HG03442 (cell line): ENCODE results near the gene CEBPE.
"Not testable (repeated sequence)": the region's sequence is repeated elsewhere in the genome, so short reads cannot be mapped to it uniquely, and the experiment has no call there.

ENCODE experiments used
- ATAC-seq: cut with Tn5 transposase; IDR thresholded peaks from one replicate; pipeline ENCODE4 v1.9.1; 2021; ENCODE audit warnings: mild to moderate bottlenecking, moderate library complexity; ENCODE audit not compliant: unreplicated experiment

The CEBPE gene

GRCh38 chr14:23123419-23123818, 4.4 kb upstream of the CEBPE start:
- no peak for ATAC-seq

- no peak for ATAC-seq
Observed at GRCh38 chr14:23122086-23122485, 3.0 kb upstream of the CEBPE start.

GRCh38 chr14:23121361-23121771, 2.3 kb upstream of the CEBPE start:
- peak; percentile 56 for ATAC-seq

GRCh38 chr14:23120541-23121251, 1.6 kb upstream of the CEBPE start:
- ATAC-seq: peak; percentile 65

- ATAC-seq: no peak
Observed at GRCh38 chr14:23119363-23120327, 590 bp upstream of the CEBPE start.

- no peak for ATAC-seq
Observed at GRCh38 chr14:23117371-23118020, 1.6 kb downstream of the CEBPE start.

GRCh38 chr14:23115918-23116317, 3.1 kb downstream of the CEBPE start:
- ATAC-seq: no peak

- no peak for ATAC-seq
Observed at GRCh38 chr14:23115039-23115731, 3.9 kb downstream of the CEBPE start.

- no peak for ATAC-seq
Observed at GRCh38 chr14:23114669-23115038, 4.4 kb downstream of the CEBPE start.

- ATAC-seq: no peak
Observed at GRCh38 chr14:23114120-23114458, 5.0 kb downstream of the CEBPE start.

GRCh38 chr14:23113431-23114119, 5.5 kb downstream of the CEBPE start:
- no peak for ATAC-seq

- no peak for ATAC-seq
Observed at GRCh38 chr14:23112359-23113178, 6.5 kb downstream of the CEBPE start.

GRCh38 chr14:23110579-23111365, 8.3 kb downstream of the CEBPE start:
- ATAC-seq: no peak

GRCh38 chr14:23109769-23110168, 9.3 kb downstream of the CEBPE start:
- no peak for ATAC-seq

GRCh38 chr14:23108169-23108568, 10.9 kb downstream of the CEBPE start:
- ATAC-seq: not testable (repeated sequence)

GRCh38 chr14:23107620-23108019, 11.4 kb downstream of the CEBPE start:
- ATAC-seq: not testable (repeated sequence)

- no peak for ATAC-seq
Observed at GRCh38 chr14:23106747-23107045, 12.4 kb downstream of the CEBPE start.

- ATAC-seq: no peak
Observed at GRCh38 chr14:23105348-23105824, 13.7 kb downstream of the CEBPE start.
